AG10803 (cell line): Measurements from ENCODE around the gene COQ6.

Experiments
- DNase-seq: peaks from one replicate; pipeline ENCODE4 v3.0.0; 2010; ENCODE audit warnings: low read depth
- H3K4me3 ChIP-seq: 2 replicates; pipeline ENCODE4 v1.5.1; 2011; ENCODE audit warnings: mild to moderate bottlenecking, low read length, control low read depth
- CTCF ChIP-seq: conservative IDR thresholded peaks from 2 replicates; pipeline ENCODE4 v1.5.1; 2011; ENCODE audit warnings: mild to moderate bottlenecking, low read length, control low read depth, inconsistent platforms

The COQ6 gene

GRCh38 chr14:73953731-73954130, 3.6 kb downstream of the COQ6 start:
- peak; percentile 13 for DNase-seq
- no peak for TF ChIP-seq CTCF
- no peak overlapping the region for H3K4me3 ChIP-seq

- DNase-seq: no peak
- no peak overlapping the region for H3K4me3 ChIP-seq
- no peak for TF ChIP-seq CTCF
Measured at GRCh38 chr14:73955674-73956073, 5.6 kb downstream of the COQ6 start.

- no peak for TF ChIP-seq CTCF
- H3K4me3 ChIP-seq: no peak overlapping the region
- no peak for DNase-seq
Measured at GRCh38 chr14:73958591-73958990, 8.5 kb downstream of the COQ6 start.

- no peak for DNase-seq
- no peak for TF ChIP-seq CTCF
- no peak overlapping the region for H3K4me3 ChIP-seq
Measured at GRCh38 chr14:73961192-73961591, 11.1 kb downstream of the COQ6 start.

GRCh38 chr14:73965216-73965615, 15.1 kb downstream of the COQ6 start:
- TF ChIP-seq CTCF: no peak
- no peak overlapping the region for H3K4me3 ChIP-seq
- DNase-seq: no peak

- DNase-seq: no peak
- H3K4me3 ChIP-seq: no peak overlapping the region
- TF ChIP-seq CTCF: no peak
Measured at GRCh38 chr14:73968885-73969284, 18.8 kb downstream of the COQ6 start.

GRCh38 chr14:73973497-73973896, 23.4 kb downstream of the COQ6 start:
- H3K4me3 ChIP-seq: no peak overlapping the region
- DNase-seq: no peak
- no peak for TF ChIP-seq CTCF
